ENCODE results near the gene SLC22A7. TPM values are rescaled to one million over a fixed set of nuclear protein-coding genes. Genes with fewer than 3 reads are reported as not detected.

SLC22A7 gene
- total RNA-seq (under 1 TPM in 1 of 7 donors, not detected in 6; 0.36 TPM), polyA plus RNA-seq (not detected)
- long read RNA-seq, donor 1 = 0 reads
- long read RNA-seq, donor 2, partial matches to known transcripts = 5 of 5 reads
- long read RNA-seq, donor 2, other reads (novel, unspliced or antisense) = 0 of 5 reads
- long read RNA-seq, donor 3 = 0 reads

DNA sequence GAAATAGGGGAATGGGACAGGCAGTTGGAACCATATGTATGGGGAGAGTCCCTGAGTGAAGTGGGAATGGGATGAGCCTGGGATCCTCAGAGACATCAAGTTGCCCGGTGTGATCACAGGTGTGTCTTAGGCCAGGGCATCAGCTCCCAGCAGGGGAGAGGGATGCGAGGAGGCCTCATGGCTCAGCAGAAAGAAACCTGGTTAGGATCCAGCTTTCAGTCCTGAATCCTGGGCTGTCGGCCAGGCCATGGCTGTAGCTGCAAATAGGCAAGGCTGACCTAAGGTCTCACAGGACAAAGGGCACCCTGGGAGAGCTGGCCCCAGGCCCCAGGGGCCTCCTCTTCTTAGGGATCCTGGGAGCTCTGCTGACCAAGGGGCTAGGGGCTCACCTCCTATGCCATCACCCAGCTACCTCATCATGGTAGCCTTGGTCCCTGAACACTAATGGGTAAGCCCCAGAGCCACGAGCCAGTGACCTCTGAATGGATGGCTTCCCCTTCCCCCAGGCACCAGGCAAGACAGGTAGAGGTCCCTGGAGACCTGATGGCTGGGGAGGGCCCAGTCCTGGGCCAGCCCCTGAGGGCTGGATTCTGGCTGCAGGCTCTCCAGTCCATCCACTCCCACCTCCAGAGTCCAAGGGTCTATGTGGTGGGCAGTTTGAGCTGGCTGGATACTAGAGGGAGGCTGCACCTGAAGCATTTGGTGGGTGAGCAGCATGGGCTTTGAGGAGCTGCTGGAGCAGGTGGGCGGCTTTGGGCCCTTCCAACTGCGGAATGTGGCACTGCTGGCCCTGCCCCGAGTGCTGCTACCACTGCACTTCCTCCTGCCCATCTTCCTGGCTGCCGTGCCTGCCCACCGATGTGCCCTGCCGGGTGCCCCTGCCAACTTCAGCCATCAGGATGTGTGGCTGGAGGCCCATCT lies at the start of gene SLC22A7:
TSS of gene SLC22A7 (plus strand) at position 617 of the 921 bp plus-strand sequence. CDS start at position 716, 99 bp downstream.
- no peak for DNase-seq
- Histone ChIP-seq H3K4me3 (no peak within 1 kb of the TSS), H3K27me3 (no peaks in the 10 kb centered on the region), H3K9me3 (no peaks in the 10 kb centered on the region), H3K36me3 (no peaks in the 10 kb centered on the region), H3K27ac (no peak within 1 kb of the TSS), H3K4me1 (ENCODE audit: insufficient read depth) (no peaks in the 10 kb centered on the region)
- TF ChIP-seq, protein P1, sequence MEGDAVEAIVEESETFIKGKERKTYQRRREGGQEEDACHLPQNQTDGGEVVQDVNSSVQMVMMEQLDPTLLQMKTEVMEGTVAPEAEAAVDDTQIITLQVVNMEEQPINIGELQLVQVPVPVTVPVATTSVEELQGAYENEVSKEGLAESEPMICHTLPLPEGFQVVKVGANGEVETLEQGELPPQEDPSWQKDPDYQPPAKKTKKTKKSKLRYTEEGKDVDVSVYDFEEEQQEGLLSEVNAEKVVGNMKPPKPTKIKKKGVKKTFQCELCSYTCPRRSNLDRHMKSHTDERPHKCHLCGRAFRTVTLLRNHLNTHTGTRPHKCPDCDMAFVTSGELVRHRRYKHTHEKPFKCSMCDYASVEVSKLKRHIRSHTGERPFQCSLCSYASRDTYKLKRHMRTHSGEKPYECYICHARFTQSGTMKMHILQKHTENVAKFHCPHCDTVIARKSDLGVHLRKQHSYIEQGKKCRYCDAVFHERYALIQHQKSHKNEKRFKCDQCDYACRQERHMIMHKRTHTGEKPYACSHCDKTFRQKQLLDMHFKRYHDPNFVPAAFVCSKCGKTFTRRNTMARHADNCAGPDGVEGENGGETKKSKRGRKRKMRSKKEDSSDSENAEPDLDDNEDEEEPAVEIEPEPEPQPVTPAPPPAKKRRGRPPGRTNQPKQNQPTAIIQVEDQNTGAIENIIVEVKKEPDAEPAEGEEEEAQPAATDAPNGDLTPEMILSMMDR (IDR thresholded peaks at IDR 0.05) = no peak
- no peak for TF ChIP-seq POLR2A (IDR thresholded peaks at IDR 0.05)
- no peak for TF ChIP-seq EP300 (IDR thresholded peaks at IDR 0.05)
- intact Hi-C loops (cut with DNase I) = no loop called here
- WGBS, 3 donors = 52 to 65% (median 56%) methylated on average over 9 to 10 of the region's 10 CpGs

- TF ChIP-seq, protein P1 (IDR thresholded peaks at IDR 0.05) = no peak
- no peak for TF ChIP-seq POLR2A (IDR thresholded peaks at IDR 0.05)
- no peak for TF ChIP-seq EP300 (IDR thresholded peaks at IDR 0.05)
- no peak overlapping the region for H3K4me3 ChIP-seq
- H3K4me1 ChIP-seq (ENCODE audit: insufficient read depth) = peaks cover 4% of the 10 kb centered on the region
- no peak overlapping the region for H3K27ac ChIP-seq
- H3K27me3 ChIP-seq = no peaks in the 10 kb centered on the region
- no peaks in the 10 kb centered on the region for H3K9me3 ChIP-seq
- no peaks in the 10 kb centered on the region for H3K36me3 ChIP-seq
- intact Hi-C loops (cut with DNase I) = no loop called here
- no peak for DNase-seq
Measured at GRCh38 chr6:43248791-43249190, 49.3 kb upstream of the SLC22A7 start.

- TF ChIP-seq EP300 (IDR thresholded peaks at IDR 0.05) (no peak), POLR2A (IDR thresholded peaks at IDR 0.05) (no peak)
- TF ChIP-seq, protein P1 (IDR thresholded peaks at IDR 0.05) = no peak
- intact Hi-C loops (cut with DNase I) = loop anchor here in 1 of 4 donors (10.0 kb wide), 1 partner anchor 84 kb away; no protein-coding TSS in a partner anchor
- no peak overlapping the region for H3K27ac ChIP-seq
- 18 to 23% (median 22%) methylated on average over 8 of the region's 8 CpGs for WGBS, 3 donors
- no peak overlapping the region for H3K4me3 ChIP-seq
- no peaks in the 10 kb centered on the region for H3K27me3 ChIP-seq
- no peaks in the 10 kb centered on the region for H3K36me3 ChIP-seq
- no peaks in the 10 kb centered on the region for H3K9me3 ChIP-seq
- H3K4me1 ChIP-seq (ENCODE audit: insufficient read depth) = peaks cover 4% of the 10 kb centered on the region
- DNase-seq = no peak
Measured at GRCh38 chr6:43250992-43251373, 47.1 kb upstream of the SLC22A7 start.

DNA sequence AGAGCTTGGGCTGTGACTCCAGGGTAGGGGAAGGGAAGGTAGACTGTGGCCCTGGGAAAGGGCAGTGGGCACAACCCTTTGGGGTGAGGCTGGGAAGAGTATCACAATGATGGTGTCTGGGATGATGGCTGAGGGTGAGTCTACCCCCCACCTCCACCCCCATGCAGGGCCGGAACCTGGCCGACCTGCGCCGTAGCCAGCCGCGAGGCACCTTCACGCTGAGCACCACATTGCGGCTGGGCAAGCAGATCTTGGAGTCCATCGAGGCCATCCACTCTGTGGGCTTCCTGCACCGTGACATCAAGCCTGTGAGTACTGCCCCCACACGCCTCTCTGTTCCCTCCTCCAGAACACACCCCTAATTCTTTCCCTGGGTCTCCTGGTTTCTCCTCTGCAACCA lies 44.7 kb upstream of the SLC22A7 start:
- intact Hi-C loops (cut with DNase I) = loop anchor here in 1 of 4 donors (10.0 kb wide), 1 partner anchor 81 kb away; no protein-coding TSS in a partner anchor
- Histone ChIP-seq H3K27ac (no peak overlapping the region), H3K36me3 (no peaks in the 10 kb centered on the region), H3K9me3 (no peaks in the 10 kb centered on the region), H3K4me1 (ENCODE audit: insufficient read depth) (peaks cover 1% of the 10 kb centered on the region), H3K4me3 (no peak overlapping the region), H3K27me3 (no peaks in the 10 kb centered on the region)
- TF ChIP-seq, protein P1 (IDR thresholded peaks at IDR 0.05) = no peak
- TF ChIP-seq EP300 (IDR thresholded peaks at IDR 0.05) (no peak), POLR2A (IDR thresholded peaks at IDR 0.05) (no peak)
- no peak for DNase-seq
- WGBS, 3 donors = 87 to 92% (median 91%) methylated on average over 11 of the region's 11 CpGs
